PC-3 (cell line): ENCODE results near the gene MPP2.

Experiments
- EZH2 ChIP-seq: fragments of 300-600 bp; sonication (generic); IDR thresholded peaks from one replicate; pipeline ENCODE4 v1.6.1; 2017; ENCODE audit warnings: antibody characterized with exemption, mild to moderate bottlenecking, low read length; ENCODE audit not compliant: unreplicated experiment
- TF ChIP-seq, protein P1 (sequence below): fragments of 300-600 bp; sonication (generic); conservative IDR thresholded peaks from 2 replicates; pipeline ENCODE4 v1.5.1; 2017; ENCODE audit warnings: antibody characterized with exemption, low read depth, mild to moderate bottlenecking, low read length

DNA sequence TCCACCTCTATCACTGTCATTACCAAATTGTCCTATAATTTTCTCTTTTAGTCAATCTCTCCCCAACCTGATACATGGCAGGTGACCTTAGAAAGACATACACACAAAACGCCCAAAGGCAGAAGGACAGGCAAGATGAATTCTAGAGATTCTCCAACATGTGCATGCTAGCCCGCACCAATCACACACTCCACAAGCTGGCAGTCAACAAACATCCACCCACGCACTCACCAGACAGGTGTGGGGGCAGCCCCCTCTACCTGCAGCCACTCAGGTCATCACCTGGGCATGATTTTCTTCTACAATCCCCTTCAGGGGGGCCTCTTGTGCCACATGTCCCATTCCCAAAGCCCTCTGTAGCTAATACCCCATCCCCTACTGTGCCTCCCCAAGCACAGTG lies 9.5 kb downstream of the MPP2 start:
- TF ChIP-seq, protein P1, sequence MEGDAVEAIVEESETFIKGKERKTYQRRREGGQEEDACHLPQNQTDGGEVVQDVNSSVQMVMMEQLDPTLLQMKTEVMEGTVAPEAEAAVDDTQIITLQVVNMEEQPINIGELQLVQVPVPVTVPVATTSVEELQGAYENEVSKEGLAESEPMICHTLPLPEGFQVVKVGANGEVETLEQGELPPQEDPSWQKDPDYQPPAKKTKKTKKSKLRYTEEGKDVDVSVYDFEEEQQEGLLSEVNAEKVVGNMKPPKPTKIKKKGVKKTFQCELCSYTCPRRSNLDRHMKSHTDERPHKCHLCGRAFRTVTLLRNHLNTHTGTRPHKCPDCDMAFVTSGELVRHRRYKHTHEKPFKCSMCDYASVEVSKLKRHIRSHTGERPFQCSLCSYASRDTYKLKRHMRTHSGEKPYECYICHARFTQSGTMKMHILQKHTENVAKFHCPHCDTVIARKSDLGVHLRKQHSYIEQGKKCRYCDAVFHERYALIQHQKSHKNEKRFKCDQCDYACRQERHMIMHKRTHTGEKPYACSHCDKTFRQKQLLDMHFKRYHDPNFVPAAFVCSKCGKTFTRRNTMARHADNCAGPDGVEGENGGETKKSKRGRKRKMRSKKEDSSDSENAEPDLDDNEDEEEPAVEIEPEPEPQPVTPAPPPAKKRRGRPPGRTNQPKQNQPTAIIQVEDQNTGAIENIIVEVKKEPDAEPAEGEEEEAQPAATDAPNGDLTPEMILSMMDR = no peak
- no peak for TF ChIP-seq EZH2
